GM19452 (cell line): ENCODE data around the gene ABO.
"Not testable (repeated sequence)": the region's sequence is repeated elsewhere in the genome, so short reads cannot be mapped to it uniquely, and the experiment has no call there.

ENCODE experiments used
- ATAC-seq: cut with Tn5 transposase; IDR thresholded peaks from one replicate; pipeline ENCODE4 v1.9.1; 2021; ENCODE audit not compliant: unreplicated experiment

Gene ABO

DNA sequence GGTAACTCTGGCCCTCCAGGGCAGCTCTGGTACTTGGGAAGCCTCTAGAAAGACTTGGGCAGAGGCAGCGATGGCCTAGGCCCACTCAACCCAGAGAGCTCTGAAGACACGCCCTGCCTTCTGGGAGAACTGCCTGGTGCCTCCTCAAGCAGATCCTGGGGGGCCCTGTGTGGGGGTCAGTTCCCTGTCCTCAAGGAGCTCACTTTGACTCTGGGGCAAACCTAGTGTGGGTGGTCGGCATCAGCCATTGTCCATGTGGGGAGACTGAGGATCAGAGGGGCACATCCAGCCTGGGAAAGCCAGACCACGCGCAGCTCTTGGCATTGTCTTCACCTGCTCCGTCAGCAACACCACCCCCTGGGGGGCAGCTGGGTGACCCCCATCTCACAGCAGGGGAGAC is 28.0 kb downstream of the ABO start:
- ATAC-seq, result no peak

DNA sequence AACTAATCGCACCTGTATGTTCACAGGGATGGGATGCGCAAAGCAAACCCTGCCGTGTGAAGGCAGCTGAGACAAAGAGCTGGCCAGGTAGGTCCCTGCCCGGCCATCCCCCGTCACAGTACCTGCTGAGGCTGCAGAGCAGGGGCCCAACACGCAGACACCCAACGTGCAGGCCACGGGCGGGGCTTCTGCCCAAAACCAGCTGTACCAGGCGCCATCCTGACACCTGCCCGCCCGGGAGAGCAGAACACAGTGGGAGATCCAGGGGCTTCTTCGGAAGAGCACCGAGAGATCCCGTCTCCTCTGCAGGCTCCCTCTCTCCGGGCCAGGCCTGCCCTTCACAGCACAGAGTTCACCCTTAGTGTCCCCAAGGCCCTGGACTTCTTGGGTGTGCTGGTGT is 28.4 kb downstream of the ABO start:
- ATAC-seq, result no peak

DNA sequence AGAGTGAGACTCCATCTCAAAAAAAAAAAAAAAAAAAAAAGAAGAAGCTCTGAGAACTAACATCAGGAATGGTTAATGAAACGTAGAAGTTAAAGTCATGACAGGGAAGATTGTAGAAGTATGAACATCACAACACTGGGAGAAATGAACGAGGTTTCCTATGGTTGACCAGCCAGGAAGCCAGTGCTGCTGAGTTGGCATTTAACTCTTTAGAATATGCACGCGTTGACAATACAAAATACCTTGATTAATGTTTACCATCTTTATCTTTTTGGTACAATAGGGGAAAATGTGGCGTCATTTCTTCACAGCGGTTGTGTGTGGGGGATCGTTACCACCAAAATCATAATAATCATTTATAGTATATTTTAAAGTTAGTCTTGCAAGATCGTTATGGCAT is 32.0 kb downstream of the ABO start:
- ATAC-seq, result no peak

- no peak for ATAC-seq
Observed at GRCh38 chr9:133242241-133242640, 32.8 kb downstream of the ABO start.

DNA sequence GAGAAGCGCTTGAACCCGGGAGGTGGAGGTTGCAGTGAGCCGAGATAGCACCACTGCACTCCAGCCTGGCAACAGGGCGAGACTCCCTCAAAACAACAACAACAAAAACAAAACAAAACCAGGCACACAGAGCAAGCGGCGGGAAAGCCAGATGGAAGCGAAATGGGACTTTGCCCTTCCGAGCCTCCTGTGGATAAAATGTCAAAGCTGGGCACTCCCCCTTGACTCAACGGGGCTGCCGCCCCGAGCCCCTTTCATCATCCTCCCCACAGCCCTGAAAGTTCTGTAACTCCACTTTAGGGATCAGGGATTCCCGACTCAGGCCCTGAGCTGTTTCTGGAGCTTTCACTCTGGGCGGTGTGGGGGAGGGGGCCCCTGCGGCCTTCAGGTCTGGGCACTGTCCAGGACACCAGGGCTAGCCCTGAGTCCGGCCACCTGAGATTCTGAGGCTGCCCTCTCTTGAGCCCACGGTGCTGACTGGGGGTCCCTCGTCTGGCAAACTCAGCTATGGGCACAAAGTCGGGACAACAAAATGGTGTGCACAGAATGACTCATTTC is 35.4 kb downstream of the ABO start:
- ATAC-seq, result no peak

GRCh38 chr9:133238851-133239532 is 36.0 kb downstream of the ABO start:
- ATAC-seq, result no peak

DNA sequence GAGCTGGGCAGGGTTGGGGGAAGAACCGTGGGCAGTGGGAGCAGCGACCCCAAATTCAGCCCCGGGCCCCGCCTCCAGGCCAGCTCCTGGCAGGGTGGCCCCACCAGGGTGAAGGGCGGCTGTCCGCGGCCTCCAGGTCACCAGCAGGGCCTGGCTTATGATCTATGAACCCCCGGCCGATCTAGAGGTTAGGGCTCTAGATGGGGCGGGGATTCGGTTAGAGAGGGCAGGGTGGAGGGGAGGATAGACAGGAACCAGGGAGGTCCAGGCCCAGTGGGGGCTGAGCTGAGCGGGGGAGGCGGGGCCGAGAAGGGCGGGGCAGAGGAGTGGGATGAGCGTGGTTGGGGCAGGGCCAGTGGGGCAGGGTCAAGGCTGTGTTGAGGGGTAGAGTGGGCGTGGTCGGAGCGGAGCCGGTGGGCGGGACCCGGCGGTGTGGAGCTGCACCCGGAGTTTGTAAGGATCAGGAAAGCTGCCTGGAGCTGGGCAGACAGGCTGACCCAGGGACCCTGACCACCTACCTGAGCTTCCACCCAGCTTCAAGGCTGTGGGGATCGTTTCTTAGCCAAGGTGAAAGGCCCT is 36.6 kb downstream of the ABO start:
- no peak for ATAC-seq

GRCh38 chr9:133237035-133237731 is 37.8 kb downstream of the ABO start:
- ATAC-seq, result no peak

GRCh38 chr9:133236291-133237034 is 38.5 kb downstream of the ABO start:
- not testable (repeated sequence) for ATAC-seq

DNA sequence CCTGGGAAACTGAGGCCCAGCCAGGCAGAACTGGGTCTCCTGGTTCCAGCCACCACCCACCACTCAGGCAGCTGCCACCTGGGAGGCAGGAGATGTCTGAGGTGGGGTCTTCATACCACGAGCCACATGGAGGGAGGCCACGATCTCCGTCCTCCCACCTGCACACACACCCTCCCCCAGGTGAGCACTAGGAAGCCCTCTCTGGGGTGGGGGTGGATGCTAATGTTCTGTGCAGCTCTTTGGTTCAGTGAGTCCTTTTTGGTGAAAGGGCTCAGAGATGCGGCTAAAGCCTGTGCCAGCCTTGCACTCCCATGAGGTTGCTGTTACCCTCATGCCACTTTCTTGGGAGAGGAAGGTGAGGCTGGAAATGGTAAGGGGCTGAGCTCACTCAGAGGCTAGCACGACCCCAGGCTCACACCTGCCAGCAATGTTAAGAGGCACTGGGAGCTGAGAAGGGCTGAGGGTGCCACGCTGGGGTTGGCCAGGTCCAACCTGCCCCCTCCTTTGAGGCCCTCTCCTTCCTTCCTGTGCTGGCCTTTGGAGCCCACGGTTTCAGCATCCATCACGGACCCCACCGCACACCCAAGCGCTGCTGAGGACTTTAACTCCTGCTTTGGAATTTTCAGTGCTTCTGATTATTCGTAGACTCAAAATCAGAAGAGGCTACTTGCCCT is 39.3 kb downstream of the ABO start:
- ATAC-seq, result no peak

DNA sequence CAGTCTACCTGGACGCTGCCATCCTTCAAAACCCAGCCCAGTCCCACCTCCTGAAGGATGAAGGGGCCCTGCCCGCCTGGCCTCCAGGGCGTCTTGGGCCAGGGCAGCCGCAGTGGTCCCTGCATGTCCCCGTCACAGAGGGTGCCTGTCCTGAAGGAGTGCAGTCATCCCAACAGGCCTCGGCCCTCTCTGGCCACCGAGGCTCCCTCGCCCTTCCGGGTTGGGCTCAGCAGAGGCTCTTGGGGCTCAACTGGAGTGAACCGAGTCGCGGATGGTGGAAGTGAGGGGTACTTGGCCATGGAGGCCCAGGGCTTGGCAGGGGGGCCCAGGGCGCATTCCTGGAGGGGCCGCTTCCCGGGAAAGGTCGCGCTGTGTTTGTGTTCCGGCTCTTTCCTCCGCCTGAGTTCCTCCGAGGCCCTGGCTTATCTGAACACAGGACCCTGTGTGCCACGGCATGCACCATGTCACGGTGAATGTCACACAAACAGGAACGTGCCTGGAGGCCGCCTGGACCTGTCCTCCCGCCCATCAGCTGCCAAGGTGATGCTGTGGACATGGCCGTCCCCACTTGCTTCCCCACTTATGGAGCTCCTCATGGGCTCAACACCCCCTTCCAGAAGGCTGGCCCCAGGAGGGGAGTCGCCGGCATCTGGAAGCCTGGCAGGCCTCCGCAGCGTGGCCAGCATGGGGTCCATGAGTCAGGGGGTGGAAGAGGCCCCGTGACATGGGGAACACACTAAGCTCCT is 40.3 kb downstream of the ABO start:
- no peak for ATAC-seq

- no peak for ATAC-seq
Observed at GRCh38 chr9:133233681-133234432, 41.1 kb downstream of the ABO start.

- not testable (repeated sequence) for ATAC-seq
Observed at GRCh38 chr9:133231934-133232568, 43.0 kb downstream of the ABO start.

DNA sequence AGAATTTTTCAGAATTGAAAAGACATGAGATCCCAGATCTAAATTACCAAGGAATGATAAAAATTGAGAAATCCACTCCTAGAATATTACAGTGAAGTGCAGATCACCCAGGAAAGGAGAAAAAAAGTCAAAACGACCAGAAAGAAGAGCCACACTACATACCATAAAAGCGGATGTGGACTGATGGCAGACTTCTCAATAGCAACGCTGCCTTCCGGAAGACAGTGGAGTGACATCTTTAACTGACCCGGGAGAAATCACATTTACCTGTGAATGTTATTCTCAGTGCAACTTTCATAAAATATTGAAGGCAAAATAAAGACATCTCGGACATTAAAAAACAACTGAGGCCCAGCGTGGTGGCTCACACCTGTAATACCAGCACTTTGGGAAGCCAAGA is 44.5 kb downstream of the ABO start:
- not testable (repeated sequence) for ATAC-seq

GRCh38 chr9:133230093-133230492 is 44.9 kb downstream of the ABO start:
- no peak for ATAC-seq

DNA sequence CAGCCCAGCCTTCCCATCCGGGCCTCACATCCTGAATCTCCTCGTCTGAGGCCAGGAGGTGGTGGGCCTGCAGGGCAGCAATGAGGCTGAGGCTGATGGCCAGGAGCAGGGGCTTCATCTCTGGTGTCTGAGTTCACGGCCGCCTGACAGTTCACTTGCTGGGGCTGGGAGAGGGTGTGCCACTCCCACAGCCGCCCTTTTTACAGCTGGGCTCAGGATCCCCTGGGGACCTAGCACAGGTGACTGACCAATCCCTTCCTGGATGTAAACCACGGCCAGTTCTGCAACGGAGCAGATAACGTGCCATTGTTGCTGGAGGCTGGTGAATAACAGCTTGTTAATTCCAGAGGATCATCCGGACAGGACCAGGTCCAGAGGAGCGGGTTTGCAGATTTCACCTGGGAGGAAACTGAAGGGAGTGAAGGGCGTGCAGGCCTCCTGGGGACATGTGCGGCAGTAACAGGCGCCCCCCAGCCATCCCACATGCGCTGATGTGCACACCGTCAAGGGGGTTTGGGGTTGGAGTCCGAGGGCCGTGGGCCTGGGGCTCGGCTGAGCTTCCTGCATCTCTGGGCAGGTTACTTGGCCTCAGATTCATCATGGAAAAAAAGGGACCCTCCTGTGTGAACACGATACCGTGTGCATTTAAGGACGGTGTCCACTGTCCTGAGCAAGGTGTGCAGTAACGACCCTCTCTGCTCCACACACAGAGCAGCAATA is 46.4 kb downstream of the ABO start:
- ATAC-seq, result not testable (repeated sequence)

- not testable (repeated sequence) for ATAC-seq
Observed at GRCh38 chr9:133227996-133228395, 47.0 kb downstream of the ABO start.

- ATAC-seq, result no peak
Observed at GRCh38 chr9:133227242-133227860, 47.6 kb downstream of the ABO start.
